ENCODE results near the gene THSD4. TPM values are rescaled to one million over a fixed set of nuclear protein-coding genes. Genes with fewer than 3 reads are reported as not detected.

Gene THSD4
- total RNA-seq, 1 experiment from 2014 or later = 36.3 TPM

- ChIA-PET CTCF (no interaction called here), POLR2A (no interaction called here)
- TF ChIP-seq CTCF (IDR thresholded peaks at IDR 0.05; ENCODE audit: unreplicated experiment) = no peak
- intact Hi-C loops (cut with micrococcal nuclease) = no loop called here
- no TSS peak for BruUV-seq (replicated peaks)
- no peaks in the 10 kb centered on the region for H3K27me3 Mint-ChIP-seq (ENCODE audit: insufficient read depth, unreplicated experiment)
- H3K4me3 Mint-ChIP-seq (ENCODE audit: unreplicated experiment) = no peak overlapping the region
- H3K27ac Mint-ChIP-seq (ENCODE audit: low read depth, unreplicated experiment) = no peak overlapping the region
- DNase-seq (ENCODE audit: unreplicated experiment) = no peak
- H3K9me3 Mint-ChIP-seq (ENCODE audit: unreplicated experiment) = no peaks in the 10 kb centered on the region
- no peaks in the 10 kb centered on the region for H3K36me3 Mint-ChIP-seq (ENCODE audit: insufficient read depth, unreplicated experiment)
- no peaks in the 10 kb centered on the region for H3K4me1 Mint-ChIP-seq (ENCODE audit: insufficient read depth, unreplicated experiment)
These were observed 276.3 kb downstream of the THSD4 start for GRCh38 chr15:71391421-71392088.

- Mint-ChIP-seq H3K9me3 (ENCODE audit: unreplicated experiment) (no peaks in the 10 kb centered on the region), H3K4me1 (ENCODE audit: insufficient read depth, unreplicated experiment) (peaks cover 7% of the 10 kb centered on the region), H3K27ac (ENCODE audit: low read depth, unreplicated experiment) (no peak overlapping the region), H3K27me3 (ENCODE audit: insufficient read depth, unreplicated experiment) (no peaks in the 10 kb centered on the region), H3K4me3 (ENCODE audit: unreplicated experiment) (no peak overlapping the region), H3K36me3 (ENCODE audit: insufficient read depth, unreplicated experiment) (no peaks in the 10 kb centered on the region)
- DNase-seq (ENCODE audit: unreplicated experiment) = no peak
- intact Hi-C loops (cut with micrococcal nuclease) = no loop called here
- TF ChIP-seq CTCF (IDR thresholded peaks at IDR 0.05; ENCODE audit: unreplicated experiment) = no peak
- ChIA-PET POLR2A (no interaction called here), CTCF (interaction anchor here (0.5 to 0.8 kb wide), 2 partner anchors 13 to 279 kb away, joined by 3 to 5 read pairs; no protein-coding TSS in a partner anchor)
- no TSS peak for BruUV-seq (replicated peaks)
These were observed 277.6 kb downstream of the THSD4 start for GRCh38 chr15:71392861-71393283.

- Mint-ChIP-seq H3K4me1 (ENCODE audit: insufficient read depth, unreplicated experiment) (peaks cover 7% of the 10 kb centered on the region), H3K27ac (ENCODE audit: low read depth, unreplicated experiment) (no peak overlapping the region), H3K4me3 (ENCODE audit: unreplicated experiment) (no peak overlapping the region), H3K36me3 (ENCODE audit: insufficient read depth, unreplicated experiment) (no peaks in the 10 kb centered on the region), H3K27me3 (ENCODE audit: insufficient read depth, unreplicated experiment) (no peaks in the 10 kb centered on the region), H3K9me3 (ENCODE audit: unreplicated experiment) (no peaks in the 10 kb centered on the region)
- no peak for DNase-seq (ENCODE audit: unreplicated experiment)
- no TSS peak for BruUV-seq (replicated peaks)
- no peak for TF ChIP-seq CTCF (IDR thresholded peaks at IDR 0.05; ENCODE audit: unreplicated experiment)
- intact Hi-C loops (cut with micrococcal nuclease) = no loop called here
- ChIA-PET POLR2A (no interaction called here), CTCF (interaction anchor here (0.5 kb wide), 1 partner anchor 280 kb away, joined by 5 read pairs; no protein-coding TSS in a partner anchor)
These were observed 278.1 kb downstream of the THSD4 start for GRCh38 chr15:71393383-71393782.

GRCh38 chr15:71396536-71397125 is 281.4 kb downstream of the THSD4 start:
- H3K27me3 Mint-ChIP-seq (ENCODE audit: insufficient read depth, unreplicated experiment) = no peaks in the 10 kb centered on the region
- H3K9me3 Mint-ChIP-seq (ENCODE audit: unreplicated experiment) = no peaks in the 10 kb centered on the region
- intact Hi-C loops (cut with micrococcal nuclease) = no loop called here
- H3K4me1 Mint-ChIP-seq (ENCODE audit: insufficient read depth, unreplicated experiment) = peaks cover 7% of the 10 kb centered on the region
- BruUV-seq (replicated peaks) = no TSS peak
- ChIA-PET POLR2A (no interaction called here), CTCF (interaction anchor here (0.6 to 1.3 kb wide), 2 partner anchors 10 to 25 kb away, joined by 3 read pairs; no protein-coding TSS in a partner anchor)
- DNase-seq (ENCODE audit: unreplicated experiment) = no peak
- no peak overlapping the region for H3K4me3 Mint-ChIP-seq (ENCODE audit: unreplicated experiment)
- H3K27ac Mint-ChIP-seq (ENCODE audit: low read depth, unreplicated experiment) = no peak overlapping the region
- TF ChIP-seq CTCF (IDR thresholded peaks at IDR 0.05; ENCODE audit: unreplicated experiment) = no peak
- no peaks in the 10 kb centered on the region for H3K36me3 Mint-ChIP-seq (ENCODE audit: insufficient read depth, unreplicated experiment)

Measured in MCF 10A (cell line).